Natural killer cell (primary cell): ENCODE results near the gene PAPLN. TPM values are rescaled to one million over a fixed set of nuclear protein-coding genes. Genes with fewer than 3 reads are reported as not detected.
A peak's percentile ranks its signal among the peaks of the same experiment; 100 is the strongest.
"Not testable (repeated sequence)": the region's sequence is repeated elsewhere in the genome, so short reads cannot be mapped to it uniquely, and the experiment has no call there.

Source experiments
- ATAC-seq, 3 donors: fragments of 150-1000 bp in 2 of 3; fragments of 200-7000 bp in 1 of 3; cut with Tn5 transposase; 1 replicate in 1 of 3; 2 replicates in 2 of 3; pipeline ENCODE4 v1.10.0; 2021; ENCODE audit warnings: mild to moderate bottlenecking in 2 of 3, moderate library complexity in 2 of 3
- DNase-seq, 2 donors: peaks; one replicate each; pipeline versions ENCODE4 v3.0.0 to v3.0.0-alpha.2; 2013 to 2021; ENCODE audit warnings: mixed read lengths in 1 of 2
- H3K27ac ChIP-seq: one replicate; pipeline ENCODE4 v1.5.1; 2013; ENCODE audit warnings: mild to moderate bottlenecking, low read length
- H3K27me3 ChIP-seq: one replicate; pipeline ENCODE4 v1.6.1; 2013; ENCODE audit warnings: low read length; ENCODE audit not compliant: control insufficient read depth, insufficient read depth
- H3K36me3 ChIP-seq: one replicate; pipeline ENCODE4 v1.6.1; 2013; ENCODE audit warnings: low read length; ENCODE audit not compliant: control insufficient read depth, insufficient read depth
- H3K4me1 ChIP-seq: one replicate; pipeline ENCODE4 v1.6.1; 2013; ENCODE audit warnings: low read length; ENCODE audit not compliant: control insufficient read depth, insufficient read depth
- H3K4me3 ChIP-seq: one replicate; pipeline ENCODE4 v1.5.1; 2013; ENCODE audit warnings: low read length
- H3K9me3 ChIP-seq: one replicate; pipeline ENCODE4 v1.6.1; 2013; ENCODE audit warnings: low read length; ENCODE audit not compliant: control insufficient read depth, insufficient read depth
- H3K27ac Mint-ChIP-seq, 2 donors: one replicate each; pipeline ENCODE4 v1.8.0; 2022; ENCODE audit warnings: mild to moderate bottlenecking in 2 of 2, mixed read lengths in 2 of 2, moderate library complexity in 1 of 2
- H3K27me3 Mint-ChIP-seq, 2 donors: one replicate each; pipeline ENCODE4 v1.8.0; 2022; ENCODE audit warnings: low read depth in 2 of 2, mixed read lengths in 2 of 2
- H3K36me3 Mint-ChIP-seq: one replicate; pipeline ENCODE4 v1.8.0; 2022; ENCODE audit warnings: mixed read lengths
- H3K4me1 Mint-ChIP-seq, 2 donors: one replicate each; pipeline ENCODE4 v1.8.0; 2022; ENCODE audit warnings: mixed read lengths in 2 of 2
- H3K4me3 Mint-ChIP-seq: one replicate; pipeline ENCODE4 v1.8.0; 2022; ENCODE audit warnings: mild to moderate bottlenecking, moderate library complexity, mixed read lengths
- H3K9me3 Mint-ChIP-seq, 2 donors: one replicate each; pipeline ENCODE4 v1.8.0; 2022; ENCODE audit warnings: mixed read lengths in 2 of 2
- CTCF ChIP-seq: fragments of 200-600 bp; IDR thresholded peaks from one replicate; pipeline ENCODE4 v1.8.0; 2022; ENCODE audit warnings: antibody characterized with exemption
- WGBS: methylation state at CpG from one replicate; pipeline ENCODE4 v1.1.7; 2013; ENCODE audit warnings: missing lambda C conversion rate; ENCODE audit not compliant: insufficient coverage; 5-methylcytosine and 5-hydroxymethylcytosine counted together
- intact Hi-C: fragments of 100-400 bp; cut with micrococcal nuclease; formaldehyde crosslinking; loops from one replicate; pipeline ENCODE4 v1.14.2; 2022
- total RNA-seq, 4 donors: library from RNA; stranded (reverse); fragments of 120-200 nt in 1 of 4; gene quantifications; one replicate each; pipeline versions ENCODE4 v1.2.3 to v1.2.4, GENCODE V29; 2013 to 2022

Gene PAPLN
- under 1 TPM; 0.24 to 0.70 (median 0.34) TPM for total RNA-seq
- 0.34 TPM for total RNA-seq (2013)

GRCh38 chr14:73237219-73237785 is at the start of gene PAPLN:
TSS of gene PAPLN (plus strand) at chr14:73237506. CDS start at chr14:73239779, 2,273 bp downstream.
- peaks cover 65 to 66% of the 10 kb centered on the region in 2 donors for H3K27me3 Mint-ChIP-seq
- no peaks in the 10 kb centered on the region for H3K36me3 Mint-ChIP-seq
- H3K27ac Mint-ChIP-seq = no peak within 1 kb of the TSS
- no peak within 1 kb of the TSS for H3K27ac ChIP-seq
- 3% methylated on average over 48 of the region's 48 CpGs for WGBS
- H3K4me1 Mint-ChIP-seq = peaks cover 6 to 8% of the 10 kb centered on the region in 2 donors
- no peaks in the 10 kb centered on the region for H3K9me3 Mint-ChIP-seq
- H3K4me3 Mint-ChIP-seq = peak within 1 kb of the TSS; percentile 63
- intact Hi-C loops = no loop called here
- ATAC-seq (peak in 2 of 3 donors; percentile 38 to 39), DNase-seq (no peak)
- no peak for TF ChIP-seq CTCF
- H3K9me3 ChIP-seq = no peaks in the 10 kb centered on the region
- no peaks in the 10 kb centered on the region for H3K36me3 ChIP-seq
- H3K27me3 ChIP-seq = peaks cover 22% of the 10 kb centered on the region
- H3K4me3 ChIP-seq = no peak within 1 kb of the TSS
- H3K4me1 ChIP-seq = peaks cover 21% of the 10 kb centered on the region

- Histone ChIP-seq H3K27ac (no peak overlapping the region), H3K36me3 (peaks cover 29% of the 10 kb centered on the region), H3K4me1 (no peaks in the 10 kb centered on the region), H3K27me3 (no peaks in the 10 kb centered on the region), H3K9me3 (no peaks in the 10 kb centered on the region), H3K4me3 (no peak overlapping the region)
- ATAC-seq (no peak), DNase-seq (no peak)
- H3K4me3 Mint-ChIP-seq = no peak overlapping the region
- WGBS = 96% methylated on average over 3 of the region's 3 CpGs
- TF ChIP-seq CTCF = no peak
- intact Hi-C loops = no loop called here
- no peaks in the 10 kb centered on the region for H3K27me3 Mint-ChIP-seq
- peaks cover 0 to 3% of the 10 kb centered on the region in 2 donors for H3K4me1 Mint-ChIP-seq
- H3K9me3 Mint-ChIP-seq = no peaks in the 10 kb centered on the region
- no peaks in the 10 kb centered on the region for H3K36me3 Mint-ChIP-seq
- H3K27ac Mint-ChIP-seq = no peak overlapping the region
Observed at GRCh38 chr14:73188501-73188911, 48.8 kb upstream of the PAPLN start.

GRCh38 chr14:73189651-73190050 is 47.7 kb upstream of the PAPLN start:
- H3K27ac Mint-ChIP-seq = peak overlapping the region in 1 of 2 donors; percentile 23
- no peak overlapping the region for H3K4me3 ChIP-seq
- TF ChIP-seq CTCF = no peak
- H3K27me3 ChIP-seq = no peaks in the 10 kb centered on the region
- H3K27ac ChIP-seq = no peak overlapping the region
- 93% methylated on average over 3 of the region's 3 CpGs for WGBS
- H3K4me1 ChIP-seq = no peaks in the 10 kb centered on the region
- H3K36me3 Mint-ChIP-seq = no peaks in the 10 kb centered on the region
- no peaks in the 10 kb centered on the region for H3K9me3 Mint-ChIP-seq
- intact Hi-C loops = no loop called here
- H3K36me3 ChIP-seq = peaks cover 36% of the 10 kb centered on the region
- peaks cover 0 to 3% of the 10 kb centered on the region in 2 donors for H3K4me1 Mint-ChIP-seq
- DNase-seq (no peak), ATAC-seq (no peak)
- H3K27me3 Mint-ChIP-seq = no peaks in the 10 kb centered on the region
- no peak overlapping the region for H3K4me3 Mint-ChIP-seq
- no peaks in the 10 kb centered on the region for H3K9me3 ChIP-seq

GRCh38 chr14:73191441-73191840 is 45.9 kb upstream of the PAPLN start:
- H3K9me3 Mint-ChIP-seq = no peaks in the 10 kb centered on the region
- DNase-seq (no peak), ATAC-seq (no peak)
- H3K4me3 Mint-ChIP-seq = no peak overlapping the region
- no peak for TF ChIP-seq CTCF
- no peak overlapping the region for H3K27ac ChIP-seq
- no peaks in the 10 kb centered on the region for H3K4me1 ChIP-seq
- H3K36me3 ChIP-seq = peaks cover 47% of the 10 kb centered on the region
- H3K27ac Mint-ChIP-seq = no peak overlapping the region
- no peaks in the 10 kb centered on the region for H3K27me3 Mint-ChIP-seq
- peaks cover 5% of the 10 kb centered on the region for H3K36me3 Mint-ChIP-seq
- H3K27me3 ChIP-seq = no peaks in the 10 kb centered on the region
- WGBS = 86% methylated on average over 1 of the region's 2 CpGs
- H3K4me1 Mint-ChIP-seq = peaks cover 3 to 4% of the 10 kb centered on the region in 2 donors
- H3K4me3 ChIP-seq = no peak overlapping the region
- intact Hi-C loops = no loop called here
- H3K9me3 ChIP-seq = no peaks in the 10 kb centered on the region

GRCh38 chr14:73194306-73194705 is 43.0 kb upstream of the PAPLN start:
- not testable (repeated sequence) for ATAC-seq

More at GRCh38 chr14:73194306-73194705, 43.0 kb upstream of the PAPLN start:
- 95% methylated on average over 8 of the region's 8 CpGs for WGBS
- H3K27me3 Mint-ChIP-seq, intact Hi-C loops, H3K9me3 Mint-ChIP-seq, H3K4me3 Mint-ChIP-seq, H3K27ac Mint-ChIP-seq, H3K27me3 ChIP-seq, H3K4me1 ChIP-seq, H3K9me3 ChIP-seq, H3K27ac ChIP-seq, H3K4me3 ChIP-seq, DNase-seq, H3K4me1 Mint-ChIP-seq: not testable (repeated sequence)
- H3K36me3 ChIP-seq = peaks cover 51% of the 10 kb centered on the region
- peaks cover 15% of the 10 kb centered on the region for H3K36me3 Mint-ChIP-seq
